Keratinocyte (primary cell): ENCODE data around the gene GCK. TPM values are rescaled to one million over a fixed set of nuclear protein-coding genes. Genes with fewer than 3 reads are reported as not detected.

Experiments used
- DNase-seq: peaks from one replicate; pipeline ENCODE4 v3.0.0-alpha.2; 2011; ENCODE audit warnings: low read depth, missing footprints, low spot score
- FAIRE-seq: peaks from 2 replicates; lab custom pipeline; 2011; peaks lifted over from hg19 to GRCh38; lab: Jason Lieb, UNC
- H2AFZ ChIP-seq: 2 replicates; pipeline ENCODE4 v1.6.0; 2012; ENCODE audit warnings: low read length, control low read depth, inconsistent platforms; ENCODE audit not compliant: control insufficient read depth
- H3K27ac ChIP-seq: 2 replicates; pipeline ENCODE4 v1.5.1; 2011; ENCODE audit warnings: low read length; ENCODE audit not compliant: control insufficient read depth, insufficient read depth
- H3K27me3 ChIP-seq: 3 replicates; pipeline ENCODE4 v1.6.0; 2011; ENCODE audit warnings: low read length; ENCODE audit not compliant: control insufficient read depth, insufficient read depth; ENCODE audit errors: extremely low read depth
- H3K36me3 ChIP-seq, 2 experiments: 2 replicates in 1 of 2; 3 replicates in 1 of 2; pipeline ENCODE4 v1.5.1; 2011; ENCODE audit warnings: low read length in 2 of 2, mild to moderate bottlenecking in 1 of 2; ENCODE audit not compliant: control insufficient read depth in 2 of 2, insufficient read depth in 2 of 2; ENCODE audit errors: extremely low read depth in 1 of 2
- H3K4me1 ChIP-seq: 3 replicates; pipeline ENCODE4 v1.5.1; 2011; ENCODE audit warnings: low read length; ENCODE audit not compliant: control insufficient read depth, insufficient read depth; ENCODE audit errors: extremely low read depth
- H3K4me2 ChIP-seq: 3 replicates; pipeline ENCODE4 v1.6.0; 2011; ENCODE audit warnings: low read depth, low read length; ENCODE audit not compliant: control insufficient read depth, insufficient read depth; ENCODE audit errors: extremely low read depth
- H3K4me3 ChIP-seq, 3 experiments: fragments of 200-600 bp in 1 of 3; sonication (generic) in 1 of 3; 2 replicates in 2 of 3; 3 replicates in 1 of 3; pipeline ENCODE4 v1.5.1; 2011 to 2016; ENCODE audit warnings: low read length in 3 of 3, mild to moderate bottlenecking in 3 of 3, control low read depth in 2 of 3, inconsistent platforms in 1 of 3, low read depth in 1 of 3, mixed read lengths in 1 of 3, mixed run types in 1 of 3, moderate library complexity in 1 of 3; ENCODE audit not compliant: control insufficient read depth in 2 of 3, insufficient read depth in 2 of 3; ENCODE audit errors: extremely low read depth in 1 of 3
- H3K79me2 ChIP-seq: 2 replicates; pipeline ENCODE4 v1.6.0; 2012; ENCODE audit warnings: low read length; ENCODE audit not compliant: control insufficient read depth, insufficient read depth
- H3K9ac ChIP-seq: 3 replicates; pipeline ENCODE4 v1.6.0; 2011; ENCODE audit warnings: low read length; ENCODE audit not compliant: control insufficient read depth, insufficient read depth; ENCODE audit errors: extremely low read depth
- H3K9me1 ChIP-seq: 3 replicates; pipeline ENCODE4 v1.6.0; 2011; ENCODE audit warnings: low read length; ENCODE audit not compliant: control insufficient read depth, insufficient read depth; ENCODE audit errors: extremely low read depth
- H3K9me3 ChIP-seq: 2 replicates; pipeline ENCODE4 v1.5.1; 2012; ENCODE audit warnings: low read depth, low read length; ENCODE audit not compliant: control insufficient read depth
- H4K20me1 ChIP-seq: 3 replicates; pipeline ENCODE4 v1.6.0; 2011; ENCODE audit warnings: low read length; ENCODE audit not compliant: control insufficient read depth, insufficient read depth; ENCODE audit errors: extremely low read depth
- EZH2 ChIP-seq: IDR thresholded peaks from one replicate; pipeline ENCODE4 v1.6.1; 2012; ENCODE audit warnings: inconsistent platforms, mild to moderate bottlenecking, low read length, moderate library complexity
- dilution Hi-C: fragments of 300-500 bp; cut with MboI; formaldehyde crosslinking; loops from one replicate; pipeline ENCODE4 v1.7.0; 2020; ENCODE audit warnings: low sequenced_read_pairs; ENCODE audit not compliant: extremely low pct_ligation_motif_present
- polyA plus RNA-seq, 5 experiments: library from polyadenylated mRNA; depleted of rRNA in 3 of 5; stranded (reverse) in 3 of 5; stranded (forward) in 1 of 5; unstranded in 1 of 5; fragments of >200 nt; gene quantifications; 1 replicate in 1 of 5; 2 replicates in 3 of 5; 3 replicates in 1 of 5; pipeline versions ENCODE4 v1.2.1 to v1.2.3, GENCODE V29; 2011 to 2012; ENCODE audit warnings: missing spikeins in 2 of 5, low read depth in 1 of 5, low replicate concordance in 1 of 5
- TF ChIP-seq, protein P1 (sequence below), 3 experiments: IDR thresholded peaks in 1 of 3; conservative IDR thresholded peaks in 1 of 3; optimal IDR thresholded peaks in 1 of 3; 2 replicates in 2 of 3; 3 replicates in 1 of 3; pipeline versions ENCODE3 to v1.5.1; 2011; ENCODE audit warnings: low read length in 3 of 3, mild to moderate bottlenecking in 3 of 3, moderate library complexity in 2 of 3, control low read depth in 1 of 3, inconsistent platforms in 1 of 3; ENCODE audit not compliant: insufficient read depth in 2 of 3; ENCODE audit errors: extremely low read depth in 1 of 3

GCK gene
- polyA plus RNA-seq, 1 donor (not counting 4 experiments of a cell fraction or from before 2014, with no cell fraction given): not detected

GRCh38 chr7:44134943-44135628 lies 54.2 kb downstream of the GCK start:
- H2AFZ ChIP-seq: no peak overlapping the region
- H3K4me2 ChIP-seq: no peak overlapping the region
- TF ChIP-seq, protein P1, sequence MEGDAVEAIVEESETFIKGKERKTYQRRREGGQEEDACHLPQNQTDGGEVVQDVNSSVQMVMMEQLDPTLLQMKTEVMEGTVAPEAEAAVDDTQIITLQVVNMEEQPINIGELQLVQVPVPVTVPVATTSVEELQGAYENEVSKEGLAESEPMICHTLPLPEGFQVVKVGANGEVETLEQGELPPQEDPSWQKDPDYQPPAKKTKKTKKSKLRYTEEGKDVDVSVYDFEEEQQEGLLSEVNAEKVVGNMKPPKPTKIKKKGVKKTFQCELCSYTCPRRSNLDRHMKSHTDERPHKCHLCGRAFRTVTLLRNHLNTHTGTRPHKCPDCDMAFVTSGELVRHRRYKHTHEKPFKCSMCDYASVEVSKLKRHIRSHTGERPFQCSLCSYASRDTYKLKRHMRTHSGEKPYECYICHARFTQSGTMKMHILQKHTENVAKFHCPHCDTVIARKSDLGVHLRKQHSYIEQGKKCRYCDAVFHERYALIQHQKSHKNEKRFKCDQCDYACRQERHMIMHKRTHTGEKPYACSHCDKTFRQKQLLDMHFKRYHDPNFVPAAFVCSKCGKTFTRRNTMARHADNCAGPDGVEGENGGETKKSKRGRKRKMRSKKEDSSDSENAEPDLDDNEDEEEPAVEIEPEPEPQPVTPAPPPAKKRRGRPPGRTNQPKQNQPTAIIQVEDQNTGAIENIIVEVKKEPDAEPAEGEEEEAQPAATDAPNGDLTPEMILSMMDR (optimal IDR thresholded peaks at IDR 0.05 in 1 of 3, IDR thresholded peaks at IDR 0.05 in 1 of 3, conservative IDR thresholded peaks at IDR 0.05 in 1 of 3; ENCODE audit: extremely low read depth in 1 of 3, insufficient read depth in 2 of 3, low read length in 3 of 3): no peak
- no peak for TF ChIP-seq EZH2
- no peak for FAIRE-seq
- no peaks in the 10 kb centered on the region for H3K4me1 ChIP-seq
- no peaks in the 10 kb centered on the region for H4K20me1 ChIP-seq
- no peak for DNase-seq
- H3K36me3 ChIP-seq: no peaks in the 10 kb centered on the region
- dilution Hi-C loops: no loop called here
- no peaks in the 10 kb centered on the region for H3K9me3 ChIP-seq
- H3K9ac ChIP-seq: no peak overlapping the region
- peaks cover 6% of the 10 kb centered on the region for H3K27me3 ChIP-seq
- no peak overlapping the region for H3K4me3 ChIP-seq
- H3K79me2 ChIP-seq: no peaks in the 10 kb centered on the region
- H3K9me1 ChIP-seq: no peaks in the 10 kb centered on the region
- no peak overlapping the region for H3K27ac ChIP-seq

- TF ChIP-seq EZH2: no peak
- TF ChIP-seq, protein P1 (optimal IDR thresholded peaks at IDR 0.05 in 1 of 3, IDR thresholded peaks at IDR 0.05 in 1 of 3, conservative IDR thresholded peaks at IDR 0.05 in 1 of 3; ENCODE audit: extremely low read depth in 1 of 3, insufficient read depth in 2 of 3, low read length in 3 of 3): no peak
Observed at GRCh38 chr7:44133295-44133694, 55.9 kb downstream of the GCK start.

More at GRCh38 chr7:44133295-44133694, 55.9 kb downstream of the GCK start:
- H3K9me1 ChIP-seq: no peaks in the 10 kb centered on the region
- DNase-seq: no peak
- dilution Hi-C loops: no loop called here
- no peaks in the 10 kb centered on the region for H3K79me2 ChIP-seq
- no peak overlapping the region for H2AFZ ChIP-seq
- no peak overlapping the region for H3K27ac ChIP-seq
- H3K4me1 ChIP-seq: no peaks in the 10 kb centered on the region
- H3K9ac ChIP-seq: no peak overlapping the region
- H3K4me3 ChIP-seq: no peak overlapping the region
- H3K36me3 ChIP-seq: no peaks in the 10 kb centered on the region
- no peak overlapping the region for H3K4me2 ChIP-seq
- no peak for FAIRE-seq
- no peaks in the 10 kb centered on the region for H3K9me3 ChIP-seq
- no peaks in the 10 kb centered on the region for H4K20me1 ChIP-seq
- H3K27me3 ChIP-seq: peaks cover 2% of the 10 kb centered on the region
